A673 (cell line): ENCODE results near the gene TTC7B. TPM values are rescaled to one million over a fixed set of nuclear protein-coding genes. Genes with fewer than 3 reads are reported as not detected.

ENCODE experiments used
- BruUV-seq: library from RNA; stranded (reverse); fragments of 400-500 nt; replicated peaks from 2 replicates; lab custom pipeline; 2021; lab: Mats Ljungman, UMichigan
- CTCF ChIA-PET: fragments of 300-600 bp; sonication (Branson Sonifier 250); formaldehyde crosslinking; loops from one replicate; lab custom pipeline; 2022; ENCODE audit warnings: antibody characterized with exemption; lab: Charles Lee
- POLR2A ChIA-PET: fragments of 300-600 bp; sonication (Branson Sonifier 250); formaldehyde crosslinking; loops from one replicate; lab custom pipeline; 2022; ENCODE audit warnings: antibody characterized with exemption; ENCODE audit not compliant: low non-redundant PET; lab: Charles Lee
- DNase-seq: peaks from one replicate; pipeline ENCODE4 v3.0.0-alpha.2; 2015; ENCODE audit warnings: low spot score
- H3K27ac ChIP-seq: fragments of 200-600 bp; sonication (generic); 2 replicates; pipeline ENCODE4 v1.5.1; 2016; ENCODE audit warnings: mixed run types, low read depth, mild to moderate bottlenecking, mixed read lengths, antibody characterized with exemption, low read length; ENCODE audit not compliant: poor library complexity, severe bottlenecking
- H3K27me3 ChIP-seq: fragments of 200-600 bp; sonication (generic); replicated peaks from 2 replicates; pipeline ENCODE4 v1.6.1; 2017; ENCODE audit warnings: mixed run types, low read depth, mild to moderate bottlenecking, mixed read lengths, antibody characterized with exemption, low read length; ENCODE audit not compliant: insufficient read depth, poor library complexity
- H3K36me3 ChIP-seq: fragments of 200-600 bp; sonication (generic); 2 replicates; pipeline ENCODE4 v1.6.1; 2016; ENCODE audit warnings: mixed run types, mild to moderate bottlenecking, mixed read lengths, antibody characterized with exemption, low read length; ENCODE audit not compliant: insufficient read depth, poor library complexity, severe bottlenecking
- H3K4me1 ChIP-seq: fragments of 200-600 bp; sonication (generic); 2 replicates; pipeline ENCODE4 v1.6.1; 2017; ENCODE audit warnings: mixed run types, mild to moderate bottlenecking, mixed read lengths, antibody characterized with exemption, low read length; ENCODE audit not compliant: insufficient read depth, poor library complexity, severe bottlenecking
- H3K4me3 ChIP-seq: fragments of 200-600 bp; sonication (generic); 2 replicates; pipeline ENCODE4 v1.5.1; 2016; ENCODE audit warnings: low read depth, mixed run types, mild to moderate bottlenecking, mixed read lengths, low read length; ENCODE audit not compliant: poor library complexity, severe bottlenecking
- H3K9me3 ChIP-seq: fragments of 200-600 bp; sonication (generic); 2 replicates; pipeline ENCODE4 v1.6.1; 2016; ENCODE audit warnings: mixed run types, low read depth, mild to moderate bottlenecking, mixed read lengths, antibody characterized with exemption, low read length; ENCODE audit not compliant: poor library complexity, severe bottlenecking
- CTCF ChIP-seq: fragments of 300-800, 200-600 bp; sonication (generic); conservative IDR thresholded peaks from 2 replicates; pipeline ENCODE4 v1.5.1; 2017; ENCODE audit warnings: low read depth, mild to moderate bottlenecking, antibody characterized with exemption, low read length, moderate library complexity, mixed read lengths
- EZH2 ChIP-seq: fragments of 200-600 bp; sonication (generic); IDR thresholded peaks from 2 replicates; pipeline ENCODE4 v1.6.1; 2017; ENCODE audit warnings: borderline replicate concordance, low read depth, mild to moderate bottlenecking, mixed read lengths, antibody characterized with exemption, low read length; ENCODE audit not compliant: poor library complexity, severe bottlenecking
- intact Hi-C: fragments of 100-400 bp; cut with micrococcal nuclease; formaldehyde crosslinking; loops from one replicate; pipeline ENCODE4 v1.10.0; 2022; ENCODE audit not compliant: unreplicated experiment
- total RNA-seq: library from RNA; stranded (reverse); gene quantifications from 2 replicates; pipeline ENCODE4 v1.2.3, GENCODE V29; 2021

The TTC7B gene
- total RNA-seq, 1 experiment from 2014 or later, result 39.2 TPM

GRCh38 chr14:90507428-90507827 is 308.8 kb downstream of the TTC7B start:
- no peak overlapping the region for H3K27ac ChIP-seq
- BruUV-seq, result no TSS peak
- ChIA-PET POLR2A (no interaction called here), CTCF (no interaction called here)
- H3K4me3 ChIP-seq, result no peak overlapping the region
- TF ChIP-seq CTCF, result no peak
- TF ChIP-seq EZH2, result no peak
- intact Hi-C loops, result no loop called here
- H3K9me3 ChIP-seq, result no peaks in the 10 kb centered on the region
- H3K27me3 ChIP-seq, result no peaks in the 10 kb centered on the region
- no peak for DNase-seq
- H3K36me3 ChIP-seq, result no peaks in the 10 kb centered on the region
- H3K4me1 ChIP-seq, result no peaks in the 10 kb centered on the region

GRCh38 chr14:90506748-90507147 is 309.5 kb downstream of the TTC7B start:
- POLR2A ChIA-PET, result no interaction called here
- Histone ChIP-seq H3K27me3 (no peaks in the 10 kb centered on the region), H3K4me3 (no peak overlapping the region), H3K4me1 (no peaks in the 10 kb centered on the region), H3K36me3 (no peaks in the 10 kb centered on the region), H3K9me3 (no peaks in the 10 kb centered on the region), H3K27ac (no peak overlapping the region)
- intact Hi-C loops, result no loop called here
- BruUV-seq, result no TSS peak
- TF ChIP-seq CTCF (no peak), EZH2 (no peak)
- CTCF ChIA-PET, result no interaction called here
- DNase-seq, result no peak

- H3K9me3 ChIP-seq, result no peaks in the 10 kb centered on the region
- no peaks in the 10 kb centered on the region for H3K4me1 ChIP-seq
- no peaks in the 10 kb centered on the region for H3K27me3 ChIP-seq
- no peak overlapping the region for H3K27ac ChIP-seq
- no peaks in the 10 kb centered on the region for H3K36me3 ChIP-seq
- intact Hi-C loops, result no loop called here
- DNase-seq, result no peak
- no peak overlapping the region for H3K4me3 ChIP-seq
- ChIA-PET POLR2A (no interaction called here), CTCF (no interaction called here)
- BruUV-seq, result no TSS peak
- no peak for TF ChIP-seq CTCF
- no peak for TF ChIP-seq EZH2
These were observed 310.7 kb downstream of the TTC7B start for GRCh38 chr14:90505531-90505930.
